Activated B cell treated with CpG ODN at 0.5 μM for 24 hours (primary cell): Measurements from ENCODE around the gene NNT. TPM values are rescaled to one million over a fixed set of nuclear protein-coding genes. Genes with fewer than 3 reads are reported as not detected.

ENCODE experiments used
- ATAC-seq: fragments of 200-7000 bp; cut with Tn5 transposase; one replicate; pipeline ENCODE4 v1.10.0; 2021; ENCODE audit warnings: low read depth, mild to moderate bottlenecking, moderate library complexity
- CTCF ChIA-PET: fragments of 350-600 bp; sonication (Branson Sonifier 250); formaldehyde crosslinking; loops from one replicate; lab custom pipeline; 2021; ENCODE audit warnings: antibody characterized with exemption; lab: Charles Lee
- POLR2A ChIA-PET: fragments of 350-600 bp; sonication (Branson Sonifier 250); formaldehyde crosslinking; loops from one replicate; lab custom pipeline; 2021; ENCODE audit warnings: antibody characterized with exemption; lab: Charles Lee
- DNase-seq: peaks from one replicate; pipeline ENCODE4 v3.0.0; 2022
- H3K27ac Mint-ChIP-seq: one replicate; pipeline ENCODE4 v1.8.0; 2020; ENCODE audit warnings: mixed read lengths
- H3K27me3 Mint-ChIP-seq: one replicate; pipeline ENCODE4 v1.8.0; 2021; ENCODE audit warnings: mixed read lengths
- H3K36me3 Mint-ChIP-seq: one replicate; pipeline ENCODE4 v1.8.0; 2021; ENCODE audit warnings: low read depth, mixed read lengths
- H3K4me1 Mint-ChIP-seq: one replicate; pipeline ENCODE4 v1.8.0; 2021; ENCODE audit warnings: mixed read lengths
- H3K4me3 Mint-ChIP-seq: one replicate; pipeline ENCODE4 v1.8.0; 2020; ENCODE audit warnings: mild to moderate bottlenecking, mixed read lengths
- H3K9me3 Mint-ChIP-seq: one replicate; pipeline ENCODE4 v1.8.0; 2020; ENCODE audit warnings: mixed read lengths
- CTCF ChIP-seq: fragments of 200-600 bp; IDR thresholded peaks from one replicate; pipeline ENCODE4 v1.8.0; 2022; ENCODE audit warnings: antibody characterized with exemption, mild to moderate bottlenecking
- intact Hi-C: fragments of 100-400 bp; cut with micrococcal nuclease; formaldehyde crosslinking; loops from one replicate; pipeline ENCODE4 v1.15.1; 2024
- total RNA-seq: library from RNA; stranded (reverse); gene quantifications from 2 replicates; pipeline ENCODE4 v1.2.3, GENCODE V29; 2022

Gene NNT
- total RNA-seq, 1 donor from 2014 or later = 63.0 TPM

DNA sequence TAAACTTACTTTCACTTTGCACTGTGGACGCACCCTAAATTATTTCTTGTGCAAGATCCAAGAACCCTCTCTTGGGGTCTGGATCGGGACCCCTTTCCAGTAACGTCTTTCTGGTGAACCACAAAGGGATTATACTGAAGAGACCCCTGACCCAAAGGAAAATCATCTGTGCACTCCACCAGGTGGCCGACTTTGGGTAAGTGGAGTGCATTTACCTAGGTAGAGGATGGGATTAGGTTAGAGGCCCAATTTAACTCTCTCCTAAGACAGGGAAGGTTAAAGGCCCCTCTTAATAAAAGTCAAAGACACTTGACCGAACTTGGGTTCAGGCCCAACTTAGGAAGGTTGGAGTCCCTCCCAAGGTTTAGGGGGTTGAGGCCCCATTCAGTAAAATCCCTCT lies 37.9 kb upstream of the NNT start:
- Mint-ChIP-seq H3K36me3 (no peaks in the 10 kb centered on the region), H3K4me3 (no peak overlapping the region), H3K9me3 (no peaks in the 10 kb centered on the region), H3K4me1 (no peaks in the 10 kb centered on the region), H3K27me3 (no peaks in the 10 kb centered on the region), H3K27ac (no peak overlapping the region)
- TF ChIP-seq CTCF = no peak
- DNase-seq (no peak), ATAC-seq (no peak)
- CTCF ChIA-PET = no interaction called here
- intact Hi-C loops = no loop called here
- POLR2A ChIA-PET = no interaction called here

DNA sequence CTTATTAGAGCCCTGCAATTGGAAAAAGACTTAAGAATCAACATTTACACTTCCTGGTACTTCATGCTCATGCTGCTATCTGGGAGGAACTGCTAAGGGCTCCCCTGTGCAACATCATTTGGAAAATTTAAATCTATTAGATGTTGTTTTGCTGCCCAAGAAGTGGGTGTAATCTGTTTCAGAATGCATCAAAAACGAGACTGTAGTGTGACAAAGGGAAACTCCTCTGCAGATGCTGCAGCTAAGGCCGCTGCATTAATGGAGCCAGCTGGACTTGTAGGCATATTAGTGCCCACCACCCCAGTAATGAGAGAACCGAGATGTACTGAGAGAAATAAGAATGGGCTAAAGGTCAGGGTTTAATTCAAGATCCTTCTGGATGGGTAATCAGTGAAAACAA lies 35.0 kb upstream of the NNT start:
- H3K27ac Mint-ChIP-seq = no peak overlapping the region
- intact Hi-C loops = no loop called here
- DNase-seq (no peak), ATAC-seq (no peak)
- H3K4me1 Mint-ChIP-seq = no peaks in the 10 kb centered on the region
- CTCF ChIA-PET = no interaction called here
- no peaks in the 10 kb centered on the region for H3K36me3 Mint-ChIP-seq
- POLR2A ChIA-PET = no interaction called here
- H3K9me3 Mint-ChIP-seq = no peaks in the 10 kb centered on the region
- no peaks in the 10 kb centered on the region for H3K27me3 Mint-ChIP-seq
- TF ChIP-seq CTCF = no peak
- H3K4me3 Mint-ChIP-seq = no peak overlapping the region

GRCh38 chr5:43569236-43569746 lies 33.7 kb upstream of the NNT start:
- intact Hi-C loops = no loop called here
- no peak overlapping the region for H3K4me3 Mint-ChIP-seq
- H3K36me3 Mint-ChIP-seq = peaks cover 2% of the 10 kb centered on the region
- H3K4me1 Mint-ChIP-seq = no peaks in the 10 kb centered on the region
- no peak overlapping the region for H3K27ac Mint-ChIP-seq
- TF ChIP-seq CTCF = no peak
- ATAC-seq = no peak
- DNase-seq = no peak
- POLR2A ChIA-PET = no interaction called here
- no peaks in the 10 kb centered on the region for H3K9me3 Mint-ChIP-seq
- H3K27me3 Mint-ChIP-seq = no peaks in the 10 kb centered on the region
- CTCF ChIA-PET = no interaction called here

GRCh38 chr5:43570450-43571158 lies 32.4 kb upstream of the NNT start:
- no peaks in the 10 kb centered on the region for H3K9me3 Mint-ChIP-seq
- no peak overlapping the region for H3K27ac Mint-ChIP-seq
- no peaks in the 10 kb centered on the region for H3K4me1 Mint-ChIP-seq
- no peak for TF ChIP-seq CTCF
- ATAC-seq = no peak
- no peak for DNase-seq
- intact Hi-C loops = no loop called here
- ChIA-PET CTCF (no interaction called here), POLR2A (interaction anchor here (0.6 kb wide), 1 partner anchor 451 kb away, joined by 3 read pairs; no protein-coding TSS in a partner anchor)
- H3K4me3 Mint-ChIP-seq = no peak overlapping the region
- H3K27me3 Mint-ChIP-seq = no peaks in the 10 kb centered on the region
- H3K36me3 Mint-ChIP-seq = peaks cover 11% of the 10 kb centered on the region

GRCh38 chr5:43571237-43571636 lies 31.7 kb upstream of the NNT start:
- H3K27ac Mint-ChIP-seq = no peak overlapping the region
- ChIA-PET POLR2A (interaction anchor here (0.6 kb wide), 1 partner anchor 451 kb away, joined by 3 read pairs; no protein-coding TSS in a partner anchor), CTCF (no interaction called here)
- H3K36me3 Mint-ChIP-seq = peaks cover 15% of the 10 kb centered on the region
- DNase-seq (no peak), ATAC-seq (no peak)
- intact Hi-C loops = no loop called here
- H3K4me3 Mint-ChIP-seq = no peak overlapping the region
- no peaks in the 10 kb centered on the region for H3K4me1 Mint-ChIP-seq
- no peaks in the 10 kb centered on the region for H3K27me3 Mint-ChIP-seq
- H3K9me3 Mint-ChIP-seq = no peaks in the 10 kb centered on the region
- TF ChIP-seq CTCF = no peak
